ENCODE results near the gene ACO2. TPM values are rescaled to one million over a fixed set of nuclear protein-coding genes. Genes with fewer than 3 reads are reported as not detected.

The ACO2 gene
- total RNA-seq, 1 experiment from 2014 or later = 71.5 TPM

DNA sequence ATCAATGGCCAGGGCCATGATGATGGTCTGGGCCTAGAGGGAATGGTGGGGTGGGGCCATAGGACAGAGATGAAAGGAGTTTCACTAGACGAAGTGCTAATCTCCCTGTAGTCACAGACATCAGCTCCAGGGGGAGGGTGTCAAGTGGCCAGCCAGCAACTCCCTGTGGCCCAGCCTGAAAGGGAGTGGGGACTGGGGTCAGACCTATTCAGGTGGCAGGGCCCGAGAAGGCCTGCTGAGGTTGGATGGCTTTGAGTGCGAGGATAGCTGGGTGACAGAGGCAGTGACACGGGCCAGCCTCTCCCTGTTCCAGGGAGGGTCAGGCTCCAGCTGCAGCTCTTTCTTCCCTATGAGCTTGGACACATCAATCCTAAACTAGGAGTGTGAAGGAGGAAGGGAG, 33.4 kb upstream of the ACO2 start:
- POLR2A ChIA-PET = no interaction called here
- intact Hi-C loops (cut with micrococcal nuclease; ENCODE audit: unreplicated experiment) = no loop called here
- H3K36me3 ChIP-seq (ENCODE audit: control insufficient read depth, insufficient read depth, low read length) = peaks cover 4% of the 10 kb centered on the region; the same call in 1 of the 2 replicates

DNA sequence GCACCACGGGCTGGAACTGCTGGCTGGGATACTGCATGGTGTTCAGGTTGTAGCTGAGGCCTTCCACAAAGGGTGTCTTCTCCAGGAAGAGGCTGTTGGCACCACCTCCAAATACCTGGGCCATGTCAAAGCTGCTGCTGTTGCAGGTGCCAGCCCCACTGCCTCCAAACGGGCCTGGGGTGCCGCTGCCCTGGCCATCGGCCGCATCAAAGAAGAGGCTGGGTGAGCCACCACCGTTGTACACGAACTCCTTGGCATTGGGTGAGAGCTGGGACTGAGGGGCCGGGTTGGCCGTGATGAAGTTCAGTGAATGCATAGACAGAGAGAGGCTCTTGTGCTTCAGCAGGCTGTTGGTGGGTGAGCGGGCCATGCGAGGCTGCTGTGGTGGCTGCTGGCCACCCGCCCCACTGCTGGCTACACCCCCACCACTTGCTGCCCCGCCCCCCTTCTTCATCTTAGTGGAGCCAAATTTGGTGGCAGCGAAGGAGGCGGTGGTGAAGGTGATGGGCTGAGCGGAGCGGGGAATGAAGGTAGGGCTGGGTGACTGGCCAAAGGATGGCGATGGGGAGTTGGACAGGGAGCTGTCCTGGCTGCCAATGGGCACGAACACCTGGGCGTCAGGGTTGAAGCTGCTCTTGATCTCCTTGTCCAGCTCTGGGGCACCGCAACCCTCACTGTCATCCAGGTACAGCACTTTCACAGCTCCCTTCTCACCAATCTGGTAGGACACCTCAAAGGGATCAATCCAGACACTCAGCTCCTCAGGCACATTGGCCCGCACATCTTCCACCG, 32.4 kb upstream of the ACO2 start:
- TF ChIP-seq, protein P1, sequence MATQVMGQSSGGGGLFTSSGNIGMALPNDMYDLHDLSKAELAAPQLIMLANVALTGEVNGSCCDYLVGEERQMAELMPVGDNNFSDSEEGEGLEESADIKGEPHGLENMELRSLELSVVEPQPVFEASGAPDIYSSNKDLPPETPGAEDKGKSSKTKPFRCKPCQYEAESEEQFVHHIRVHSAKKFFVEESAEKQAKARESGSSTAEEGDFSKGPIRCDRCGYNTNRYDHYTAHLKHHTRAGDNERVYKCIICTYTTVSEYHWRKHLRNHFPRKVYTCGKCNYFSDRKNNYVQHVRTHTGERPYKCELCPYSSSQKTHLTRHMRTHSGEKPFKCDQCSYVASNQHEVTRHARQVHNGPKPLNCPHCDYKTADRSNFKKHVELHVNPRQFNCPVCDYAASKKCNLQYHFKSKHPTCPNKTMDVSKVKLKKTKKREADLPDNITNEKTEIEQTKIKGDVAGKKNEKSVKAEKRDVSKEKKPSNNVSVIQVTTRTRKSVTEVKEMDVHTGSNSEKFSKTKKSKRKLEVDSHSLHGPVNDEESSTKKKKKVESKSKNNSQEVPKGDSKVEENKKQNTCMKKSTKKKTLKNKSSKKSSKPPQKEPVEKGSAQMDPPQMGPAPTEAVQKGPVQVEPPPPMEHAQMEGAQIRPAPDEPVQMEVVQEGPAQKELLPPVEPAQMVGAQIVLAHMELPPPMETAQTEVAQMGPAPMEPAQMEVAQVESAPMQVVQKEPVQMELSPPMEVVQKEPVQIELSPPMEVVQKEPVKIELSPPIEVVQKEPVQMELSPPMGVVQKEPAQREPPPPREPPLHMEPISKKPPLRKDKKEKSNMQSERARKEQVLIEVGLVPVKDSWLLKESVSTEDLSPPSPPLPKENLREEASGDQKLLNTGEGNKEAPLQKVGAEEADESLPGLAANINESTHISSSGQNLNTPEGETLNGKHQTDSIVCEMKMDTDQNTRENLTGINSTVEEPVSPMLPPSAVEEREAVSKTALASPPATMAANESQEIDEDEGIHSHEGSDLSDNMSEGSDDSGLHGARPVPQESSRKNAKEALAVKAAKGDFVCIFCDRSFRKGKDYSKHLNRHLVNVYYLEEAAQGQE (IDR thresholded peaks at IDR 0.05; ENCODE audit: insufficient read depth in 1 of 2, low read depth in 2 of 2, low read length in 1 of 2) = no peak
- TF ChIP-seq TCF7L2 (IDR thresholded peaks at IDR 0.05; ENCODE audit: low read depth, low read length) = no peak
- no peak for TF ChIP-seq SIN3A (IDR thresholded peaks at IDR 0.05; ENCODE audit: borderline replicate concordance, insufficient read depth, low read depth, low read length)
- TF ChIP-seq POLR2AphosphoS5 (IDR thresholded peaks at IDR 0.05; ENCODE audit: low read depth, low read length) = no peak
- TF ChIP-seq, protein P2, sequence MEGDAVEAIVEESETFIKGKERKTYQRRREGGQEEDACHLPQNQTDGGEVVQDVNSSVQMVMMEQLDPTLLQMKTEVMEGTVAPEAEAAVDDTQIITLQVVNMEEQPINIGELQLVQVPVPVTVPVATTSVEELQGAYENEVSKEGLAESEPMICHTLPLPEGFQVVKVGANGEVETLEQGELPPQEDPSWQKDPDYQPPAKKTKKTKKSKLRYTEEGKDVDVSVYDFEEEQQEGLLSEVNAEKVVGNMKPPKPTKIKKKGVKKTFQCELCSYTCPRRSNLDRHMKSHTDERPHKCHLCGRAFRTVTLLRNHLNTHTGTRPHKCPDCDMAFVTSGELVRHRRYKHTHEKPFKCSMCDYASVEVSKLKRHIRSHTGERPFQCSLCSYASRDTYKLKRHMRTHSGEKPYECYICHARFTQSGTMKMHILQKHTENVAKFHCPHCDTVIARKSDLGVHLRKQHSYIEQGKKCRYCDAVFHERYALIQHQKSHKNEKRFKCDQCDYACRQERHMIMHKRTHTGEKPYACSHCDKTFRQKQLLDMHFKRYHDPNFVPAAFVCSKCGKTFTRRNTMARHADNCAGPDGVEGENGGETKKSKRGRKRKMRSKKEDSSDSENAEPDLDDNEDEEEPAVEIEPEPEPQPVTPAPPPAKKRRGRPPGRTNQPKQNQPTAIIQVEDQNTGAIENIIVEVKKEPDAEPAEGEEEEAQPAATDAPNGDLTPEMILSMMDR (IDR thresholded peaks at IDR 0.05) = no peak
- intact Hi-C loops (cut with micrococcal nuclease; ENCODE audit: unreplicated experiment) = no loop called here
- Histone ChIP-seq H3K4me3 (ENCODE audit: low read depth in 2 of 2, low read length in 2 of 2) (no peak overlapping the region), H3K4me1 (ENCODE audit: control insufficient read depth, insufficient read depth, low read length) (no peaks in the 10 kb centered on the region), H3K27me3 (ENCODE audit: control insufficient read depth, insufficient read depth, low read length) (no peaks in the 10 kb centered on the region), H3K36me3 (ENCODE audit: control insufficient read depth, insufficient read depth, low read length) (peaks cover 4% of the 10 kb centered on the region; the same call in 1 of the 2 replicates), H3K27ac (ENCODE audit: low read length) (no peak overlapping the region), H3K9me3 (ENCODE audit: control insufficient read depth, insufficient read depth, low read depth, low read length) (no peaks in the 10 kb centered on the region)
- ChIA-PET CTCF (no interaction called here), POLR2A (no interaction called here)
- DNase-seq (ENCODE audit: low read depth, low spot score) (no peak), ATAC-seq (no peak)
- no TSS peak for BruUV-seq (replicated peaks)
- in situ Hi-C loops (cut with HindIII; ENCODE audit: low pct_unique_long_range_greater_than_20kb, low sequenced_read_pairs) = no loop called here

More for the DNA sequence above, 33.4 kb upstream of the ACO2 start:
- Histone ChIP-seq H3K4me1 (ENCODE audit: control insufficient read depth, insufficient read depth, low read length) (no peaks in the 10 kb centered on the region), H3K9me3 (ENCODE audit: control insufficient read depth, insufficient read depth, low read depth, low read length) (no peaks in the 10 kb centered on the region), H3K27ac (ENCODE audit: low read length) (no peak overlapping the region), H3K27me3 (ENCODE audit: control insufficient read depth, insufficient read depth, low read length) (no peaks in the 10 kb centered on the region), H3K4me3 (ENCODE audit: low read depth in 2 of 2, low read length in 2 of 2) (no peak overlapping the region)
- no peak for TF ChIP-seq TCF7L2 (IDR thresholded peaks at IDR 0.05; ENCODE audit: low read depth, low read length)
- no peak for TF ChIP-seq SIN3A (IDR thresholded peaks at IDR 0.05; ENCODE audit: borderline replicate concordance, insufficient read depth, low read depth, low read length)
- TF ChIP-seq, protein P2 (IDR thresholded peaks at IDR 0.05) = no peak
- TF ChIP-seq, protein P1 (IDR thresholded peaks at IDR 0.05; ENCODE audit: insufficient read depth in 1 of 2, low read depth in 2 of 2, low read length in 1 of 2) = no peak
- TF ChIP-seq POLR2AphosphoS5 (IDR thresholded peaks at IDR 0.05; ENCODE audit: low read depth, low read length) = no peak
- no peak for ATAC-seq
- CTCF ChIA-PET = no interaction called here
- no TSS peak for BruUV-seq (replicated peaks)
- in situ Hi-C loops (cut with HindIII; ENCODE audit: low pct_unique_long_range_greater_than_20kb, low sequenced_read_pairs) = no loop called here
- no peak for DNase-seq (ENCODE audit: low read depth, low spot score)
